CD4-positive, alpha-beta T cell (primary cell): ENCODE measurements around the gene WBP1L. TPM values are rescaled to one million over a fixed set of nuclear protein-coding genes. Genes with fewer than 3 reads are reported as not detected.

Experiments
- ATAC-seq: fragments of 200-7000 bp; cut with Tn5 transposase; one replicate; pipeline ENCODE4 v1.10.0; 2022; ENCODE audit warnings: mild to moderate bottlenecking; ENCODE audit not compliant: poor library complexity
- CTCF ChIA-PET: fragments of 350-600 bp; sonication (Branson Sonifier 250); formaldehyde crosslinking; loops from one replicate; lab custom pipeline; 2021; ENCODE audit warnings: antibody characterized with exemption, inconsistent platforms; lab: Charles Lee
- POLR2A ChIA-PET: fragments of 350-600 bp; sonication (Branson Sonifier 250); formaldehyde crosslinking; loops from one replicate; lab custom pipeline; 2021; ENCODE audit warnings: antibody characterized with exemption, inconsistent platforms; lab: Charles Lee
- DNase-seq, 14 experiments: peaks; one replicate each; pipeline ENCODE4 v3.0.0-alpha.2; 2013 to 2020; ENCODE audit warnings: mixed read lengths in 2 of 14
- H3K27ac ChIP-seq, 2 donors: one replicate each; pipeline versions ENCODE4 v1.5.1 to v1.7.0; 2013; ENCODE audit warnings: low read length in 2 of 2, low read depth in 1 of 2, mild to moderate bottlenecking in 1 of 2
- H3K27me3 ChIP-seq, 2 experiments: 1 replicate in 1 of 2; 2 replicates in 1 of 2; pipeline versions ENCODE4 v1.6.1 to v1.7.0; 2013; ENCODE audit warnings: low read length in 2 of 2, control low read depth in 1 of 2, mild to moderate bottlenecking in 1 of 2, moderate library complexity in 1 of 2; ENCODE audit not compliant: insufficient read depth in 2 of 2, control insufficient read depth in 1 of 2
- H3K36me3 ChIP-seq: one replicate; pipeline ENCODE4 v1.6.1; 2013; ENCODE audit warnings: low read length, control low read depth; ENCODE audit not compliant: insufficient read depth
- H3K4me1 ChIP-seq: one replicate; pipeline ENCODE4 v1.6.1; 2013; ENCODE audit warnings: low read length, control low read depth; ENCODE audit not compliant: insufficient read depth
- H3K4me3 ChIP-seq: one replicate; pipeline ENCODE4 v1.5.1; 2013; ENCODE audit warnings: mild to moderate bottlenecking, low read length, moderate library complexity
- H3K9me3 ChIP-seq, 2 experiments: 1 replicate in 1 of 2; 2 replicates in 1 of 2; pipeline versions ENCODE4 v1.6.1 to v1.7.0; 2013; ENCODE audit warnings: low read length in 2 of 2, mild to moderate bottlenecking in 2 of 2, control low read depth in 1 of 2, moderate library complexity in 1 of 2; ENCODE audit not compliant: control insufficient read depth in 1 of 2, insufficient read depth in 1 of 2
- H3K27ac Mint-ChIP-seq: one replicate; pipeline ENCODE4 v1.8.0; 2020; ENCODE audit warnings: mixed read lengths
- H3K27me3 Mint-ChIP-seq: one replicate; pipeline ENCODE4 v1.8.0; 2021; ENCODE audit warnings: mixed read lengths
- H3K36me3 Mint-ChIP-seq: one replicate; pipeline ENCODE4 v1.8.0; 2021; ENCODE audit warnings: low read depth, mixed read lengths
- H3K4me1 Mint-ChIP-seq: one replicate; pipeline ENCODE4 v1.8.0; 2021; ENCODE audit warnings: low read depth, mixed read lengths
- H3K4me3 Mint-ChIP-seq: one replicate; pipeline ENCODE4 v1.8.0; 2020; ENCODE audit warnings: mild to moderate bottlenecking, mixed read lengths
- H3K9me3 Mint-ChIP-seq: one replicate; pipeline ENCODE4 v1.8.0; 2020; ENCODE audit warnings: mixed read lengths
- CTCF ChIP-seq: fragments of 200-600 bp; IDR thresholded peaks from one replicate; pipeline ENCODE4 v1.8.0; 2022; ENCODE audit warnings: antibody characterized with exemption, mild to moderate bottlenecking
- intact Hi-C, 2 experiments: fragments of 100-400 bp; cut with DNase I in 1 of 2; cut with micrococcal nuclease in 1 of 2; formaldehyde crosslinking; loops; one replicate each; pipeline versions ENCODE4 v1.15.1 to v1.9.0; 2023 to 2025; cut with DNase I, micrococcal nuclease
- total RNA-seq, 174 experiments: library from RNA in 2 of 174; stranded (reverse) in 2 of 174; gene quantifications; one replicate each; pipeline ENCODE4 v1.2.3 and lab custom pipeline; 2021 to 2026

WBP1L gene
- total RNA-seq, 2 experiments from 2014 or later = 6.1 to 6.5 TPM

- ATAC-seq (no peak), DNase-seq (no peak)
- peaks cover 18% of the 10 kb centered on the region for H3K4me1 ChIP-seq
- H3K36me3 Mint-ChIP-seq = peaks cover 45% of the 10 kb centered on the region
- H3K4me3 ChIP-seq = no peak overlapping the region
- no peaks in the 10 kb centered on the region for H3K27me3 ChIP-seq
- H3K27me3 Mint-ChIP-seq = no peaks in the 10 kb centered on the region
- intact Hi-C loops = loop anchor here in 1 of 2 experiments (5.0 kb wide), 1 partner anchor 40 kb away; no protein-coding TSS in a partner anchor
- H3K27ac Mint-ChIP-seq = no peak overlapping the region
- no peak for TF ChIP-seq CTCF
- H3K9me3 Mint-ChIP-seq = peaks cover 8% of the 10 kb centered on the region
- H3K4me3 Mint-ChIP-seq = no peak overlapping the region
- peaks cover 11% of the 10 kb centered on the region for H3K36me3 ChIP-seq
- peaks cover 45% of the 10 kb centered on the region for H3K4me1 Mint-ChIP-seq
- no peak overlapping the region for H3K27ac ChIP-seq
- ChIA-PET POLR2A (no interaction called here), CTCF (interaction anchor here (0.6 kb wide), 1 partner anchor 889 kb away, joined by 3 read pairs; no protein-coding TSS in a partner anchor)
- H3K9me3 ChIP-seq = no peaks in the 10 kb centered on the region
Measured at GRCh38 chr10:102791754-102792395, 48.1 kb downstream of the WBP1L start.

- ChIA-PET CTCF (no interaction called here), POLR2A (no interaction called here)
- intact Hi-C loops = no loop called here
- no peaks in the 10 kb centered on the region for H3K9me3 ChIP-seq
- H3K4me3 Mint-ChIP-seq = peak overlapping the region; percentile 46
- H3K4me3 ChIP-seq = no peak overlapping the region
- no peak overlapping the region for H3K27ac ChIP-seq
- peaks cover 44% of the 10 kb centered on the region for H3K4me1 Mint-ChIP-seq
- H3K27me3 Mint-ChIP-seq = no peaks in the 10 kb centered on the region
- DNase-seq (no peak), ATAC-seq (no peak)
- peaks cover 53% of the 10 kb centered on the region for H3K36me3 Mint-ChIP-seq
- TF ChIP-seq CTCF = no peak
- peaks cover 26% of the 10 kb centered on the region for H3K4me1 ChIP-seq
- H3K9me3 Mint-ChIP-seq = no peaks in the 10 kb centered on the region
- no peaks in the 10 kb centered on the region for H3K27me3 ChIP-seq
- H3K27ac Mint-ChIP-seq = peak overlapping the region; percentile 71
- peaks cover 41% of the 10 kb centered on the region for H3K36me3 ChIP-seq
Measured at GRCh38 chr10:102795453-102796406, 52.0 kb downstream of the WBP1L start.

- Mint-ChIP-seq H3K4me3 (peak overlapping the region; percentile 13), H3K27me3 (no peaks in the 10 kb centered on the region), H3K36me3 (peaks cover 52% of the 10 kb centered on the region), H3K27ac (peak overlapping the region; percentile 71), H3K9me3 (no peaks in the 10 kb centered on the region), H3K4me1 (peaks cover 46% of the 10 kb centered on the region)
- H3K4me1 ChIP-seq = peaks cover 30% of the 10 kb centered on the region
- no peak overlapping the region for H3K27ac ChIP-seq
- no peaks in the 10 kb centered on the region for H3K27me3 ChIP-seq
- H3K4me3 ChIP-seq = no peak overlapping the region
- H3K36me3 ChIP-seq = peaks cover 49% of the 10 kb centered on the region
- ChIA-PET CTCF (no interaction called here), POLR2A (no interaction called here)
- no peaks in the 10 kb centered on the region for H3K9me3 ChIP-seq
- ATAC-seq = peak; percentile 96
- intact Hi-C loops = no loop called here
- DNase-seq = peak in 12 of 14 experiments; percentile 14 to 65 (median 42)
- TF ChIP-seq CTCF = no peak
Measured at GRCh38 chr10:102796407-102797176, 52.8 kb downstream of the WBP1L start.
